HUDEP-2 (cell line): ENCODE measurements around the gene SLC25A1.

ENCODE experiments used
- DNase-seq, 76 experiments: peaks; one replicate each; lab custom pipeline; 2025; ENCODE audit not compliant: unreplicated experiment in 76 of 76; lab: John Stamatoyannopoulos, UW

Gene SLC25A1

GRCh38 chr22:19143967-19144400 is 34.6 kb downstream of the SLC25A1 start:
- DNase-seq: peak in 7 of 76 experiments; percentile 2 to 25 (median 6)

GRCh38 chr22:19143212-19143611 is 35.3 kb downstream of the SLC25A1 start:
- no peak for DNase-seq

- DNase-seq: no peak
Observed at GRCh38 chr22:19142394-19142793, 36.1 kb downstream of the SLC25A1 start.

- DNase-seq: no peak
Observed at GRCh38 chr22:19139974-19140373, 38.6 kb downstream of the SLC25A1 start.

- DNase-seq: no peak
Observed at GRCh38 chr22:19139001-19139356, 39.6 kb downstream of the SLC25A1 start.

- DNase-seq: no peak
Observed at GRCh38 chr22:19138217-19139000, 40.1 kb downstream of the SLC25A1 start.

- no peak for DNase-seq
Observed at GRCh38 chr22:19137384-19138216, 40.9 kb downstream of the SLC25A1 start.

GRCh38 chr22:19136915-19137314 is 41.6 kb downstream of the SLC25A1 start:
- no peak for DNase-seq

GRCh38 chr22:19134874-19135273 is 43.7 kb downstream of the SLC25A1 start:
- DNase-seq: no peak

- no peak for DNase-seq
Observed at GRCh38 chr22:19134176-19134831, 44.2 kb downstream of the SLC25A1 start.

GRCh38 chr22:19133561-19133960 is 45.0 kb downstream of the SLC25A1 start:
- no peak for DNase-seq

- DNase-seq: no peak
Observed at GRCh38 chr22:19132693-19133400, 45.7 kb downstream of the SLC25A1 start.

- DNase-seq: no peak
Observed at GRCh38 chr22:19132153-19132552, 46.4 kb downstream of the SLC25A1 start.

GRCh38 chr22:19131685-19132015 is 46.9 kb downstream of the SLC25A1 start:
- DNase-seq: no peak

GRCh38 chr22:19130959-19131684 is 47.4 kb downstream of the SLC25A1 start, which contains the start of gene TSSK2:
TSSK2 (plus strand) TSS chr22:19131308; CDS start chr22:19131400, 92 bp downstream.
- no peak for DNase-seq

- DNase-seq: no peak
Observed at GRCh38 chr22:19129871-19130270, 48.7 kb downstream of the SLC25A1 start.

GRCh38 chr22:19128946-19129727 is 49.4 kb downstream of the SLC25A1 start:
- no peak for DNase-seq

GRCh38 chr22:19128009-19128401 is 50.5 kb downstream of the SLC25A1 start:
- DNase-seq: no peak

GRCh38 chr22:19127329-19128008 is 51.1 kb downstream of the SLC25A1 start:
- DNase-seq: no peak
